Neural cell (in vitro differentiated cells): Measurements from ENCODE around the gene SLC22A23. TPM values are rescaled to one million over a fixed set of nuclear protein-coding genes. Genes with fewer than 3 reads are reported as not detected.

Source experiments
- H2AFZ ChIP-seq: fragments of 200-600, 300-800 bp; sonication (generic), shearing (Covaris generic); 2 replicates; pipeline ENCODE4 v1.6.0; 2014; ENCODE audit warnings: low read depth, mild to moderate bottlenecking, antibody characterized with exemption, low read length, moderate library complexity
- H3F3A ChIP-seq: fragments of 200-600 bp; shearing (Covaris generic); 2 replicates; pipeline ENCODE4 v1.6.1; 2016; ENCODE audit warnings: mild to moderate bottlenecking, moderate library complexity, mixed read lengths, antibody characterized with exemption, low read length; ENCODE audit not compliant: insufficient read depth, poor library complexity, severe bottlenecking
- H3K27ac ChIP-seq: fragments of 200-600, 300-800 bp; sonication (generic), shearing (Covaris generic); 2 replicates; pipeline ENCODE4 v1.5.1; 2014; ENCODE audit warnings: mild to moderate bottlenecking, low read length, moderate library complexity
- H3K27me3 ChIP-seq: fragments of 300-800, 200-600 bp; sonication (generic), shearing (Covaris generic); 2 replicates; pipeline ENCODE4 v1.6.0; 2014; ENCODE audit warnings: mild to moderate bottlenecking, low read depth, low read length, moderate library complexity; ENCODE audit not compliant: insufficient read depth
- H3K36me3 ChIP-seq: fragments of 300-800, 200-600 bp; sonication (generic), shearing (Covaris generic); 2 replicates; pipeline ENCODE4 v1.5.1; 2014; ENCODE audit warnings: mild to moderate bottlenecking, antibody characterized with exemption, low read length, moderate library complexity; ENCODE audit not compliant: insufficient read depth
- H3K4me2 ChIP-seq: fragments of 300-800, 200-600 bp; sonication (generic), shearing (Covaris generic); 2 replicates; pipeline ENCODE4 v1.6.0; 2014; ENCODE audit warnings: mild to moderate bottlenecking, low read length
- H3K4me3 ChIP-seq: fragments of 300-800, 200-600 bp; sonication (generic), shearing (Covaris generic); 2 replicates; pipeline ENCODE4 v1.5.1; 2014; ENCODE audit warnings: mild to moderate bottlenecking, low read length, moderate library complexity
- H3K79me2 ChIP-seq: fragments of 200-600 bp; shearing (Covaris generic); replicated peaks from 2 replicates; pipeline ENCODE4 v1.6.0; 2014; ENCODE audit warnings: mild to moderate bottlenecking, low read length, moderate library complexity; ENCODE audit not compliant: insufficient read depth
- H3K9ac ChIP-seq: fragments of 300-800, 200-600 bp; sonication (generic), shearing (Covaris generic); 2 replicates; pipeline ENCODE4 v1.6.1; 2016; ENCODE audit warnings: mild to moderate bottlenecking, low read length, mixed read lengths
- H3K9me2 ChIP-seq: fragments of 200-600 bp; shearing (Covaris generic); 2 replicates; pipeline ENCODE4 v1.6.1; 2016; ENCODE audit warnings: mild to moderate bottlenecking, low read length, mixed read lengths; ENCODE audit not compliant: insufficient read depth
- H3K9me3 ChIP-seq: fragments of 200-600, 300-800 bp; sonication (generic), shearing (Covaris generic); 2 replicates; pipeline ENCODE4 v1.6.1; 2016; ENCODE audit warnings: mild to moderate bottlenecking, mixed run types, low read length, moderate library complexity, mixed read lengths
- H4K20me1 ChIP-seq: fragments of 200-600 bp; shearing (Covaris generic); 2 replicates; pipeline ENCODE4 v1.6.1; 2016; ENCODE audit warnings: mild to moderate bottlenecking, mixed run types; ENCODE audit not compliant: insufficient read depth
- EP300 ChIP-seq: fragments of 450-650 bp; conservative IDR thresholded peaks from 2 replicates; pipeline ENCODE4 v1.6.1; 2014; ENCODE audit warnings: antibody characterized with exemption, mild to moderate bottlenecking, moderate library complexity; ENCODE audit not compliant: poor library complexity, severe bottlenecking
- EZH2 ChIP-seq: fragments of 200-600, 300-800 bp; shearing (Covaris generic), sonication (generic); IDR thresholded peaks from 2 replicates; pipeline ENCODE4 v1.6.1; 2014; ENCODE audit warnings: antibody characterized with exemption, low read length, borderline replicate concordance, mild to moderate bottlenecking; ENCODE audit not compliant: insufficient read depth, poor library complexity, severe bottlenecking
- MXI1 ChIP-seq: fragments of 450-650 bp; conservative IDR thresholded peaks from 2 replicates; pipeline ENCODE4 v1.6.1; 2014; ENCODE audit warnings: antibody characterized with exemption, mild to moderate bottlenecking; ENCODE audit not compliant: poor library complexity, severe bottlenecking
- POLR2AphosphoS5 ChIP-seq: IDR thresholded peaks from 2 replicates; pipeline ENCODE4 v1.6.1; 2012
- RAD21 ChIP-seq: fragments of 450-650 bp; conservative IDR thresholded peaks from 2 replicates; pipeline ENCODE4 v1.6.1; 2014; ENCODE audit warnings: antibody characterized with exemption, mild to moderate bottlenecking, moderate library complexity
- SMC3 ChIP-seq: fragments of 450-650 bp; conservative IDR thresholded peaks from 2 replicates; pipeline ENCODE4 v1.6.1; 2014; ENCODE audit warnings: antibody characterized with exemption, mild to moderate bottlenecking, moderate library complexity; ENCODE audit not compliant: poor library complexity
- TAF1 ChIP-seq: IDR thresholded peaks from 2 replicates; pipeline ENCODE4 v1.6.1; 2012; ENCODE audit warnings: low read depth
- polyA plus RNA-seq: library from polyadenylated mRNA; depleted of rRNA; stranded (reverse); fragments of >200 nt; gene quantifications from 2 replicates; pipeline ENCODE4 v1.2.3, GENCODE V29; 2014
- TF ChIP-seq, protein P1 (sequence below): IDR thresholded peaks from 2 replicates; pipeline ENCODE4 v1.6.1; 2012; ENCODE audit warnings: borderline replicate concordance
- TF ChIP-seq, protein P2 (sequence below): fragments of 450-650 bp; IDR thresholded peaks from 2 replicates; pipeline ENCODE4 v1.5.1; 2014; ENCODE audit warnings: antibody characterized with exemption, mild to moderate bottlenecking, moderate library complexity; ENCODE audit not compliant: poor library complexity, severe bottlenecking

The SLC22A23 gene
- polyA plus RNA-seq, 1 donor from 2014 or later: 8.8 TPM

DNA sequence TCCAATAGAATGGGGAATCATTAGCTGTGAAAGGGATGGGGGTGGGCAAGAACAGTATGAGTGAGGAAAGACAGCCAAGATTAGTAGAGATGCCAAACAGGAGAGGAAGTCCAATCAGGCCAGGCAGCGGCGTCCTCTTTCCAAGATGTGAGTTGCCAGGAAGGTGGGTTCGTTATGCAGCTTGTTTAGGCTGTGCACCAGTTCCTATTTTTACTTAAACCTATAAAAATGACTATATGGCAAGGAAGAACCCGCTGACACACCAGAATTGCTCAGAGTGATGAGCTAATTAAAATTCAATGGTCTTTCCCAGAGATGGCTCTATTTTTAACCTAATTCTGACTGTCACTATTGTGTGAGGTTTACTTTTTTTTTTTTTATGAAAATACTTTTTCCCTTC is 88.2 kb downstream of the SLC22A23 start (continued):
- TF ChIP-seq TAF1: no peak

DNA sequence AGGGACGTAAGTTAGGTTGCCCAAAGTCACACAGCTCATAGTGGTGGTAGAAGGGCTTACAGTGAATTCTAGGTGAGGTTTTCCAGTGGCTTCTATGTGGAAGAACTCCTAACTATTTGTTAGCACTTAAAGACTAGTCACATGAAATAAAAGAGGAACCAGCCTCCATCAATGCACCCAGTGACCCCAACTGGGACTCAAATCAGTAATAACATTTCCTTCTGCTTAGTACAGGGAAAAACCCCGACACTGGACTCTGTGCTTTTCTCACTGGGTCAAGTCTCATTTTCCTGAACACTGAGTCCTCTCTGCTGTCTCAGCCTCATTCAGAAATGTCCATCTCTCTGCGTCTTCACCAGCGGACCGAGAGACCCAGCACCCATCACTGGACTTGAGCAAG is 89.2 kb downstream of the SLC22A23 start:
- no peaks in the 10 kb centered on the region for H3K9me3 ChIP-seq
- no peak overlapping the region for H3K9ac ChIP-seq
- no peaks in the 10 kb centered on the region for H3K36me3 ChIP-seq
- H3F3A ChIP-seq: no peaks in the 10 kb centered on the region
- H3K4me3 ChIP-seq: no peak overlapping the region
- H3K79me2 ChIP-seq: no peaks in the 10 kb centered on the region
- no peaks in the 10 kb centered on the region for H3K27me3 ChIP-seq
- H3K4me2 ChIP-seq: no peak overlapping the region
- H2AFZ ChIP-seq: no peak overlapping the region
- H4K20me1 ChIP-seq: no peaks in the 10 kb centered on the region
- no peak overlapping the region for H3K27ac ChIP-seq
- no peak for TF ChIP-seq SMC3
- no peak for TF ChIP-seq EZH2
- TF ChIP-seq, protein P1, sequence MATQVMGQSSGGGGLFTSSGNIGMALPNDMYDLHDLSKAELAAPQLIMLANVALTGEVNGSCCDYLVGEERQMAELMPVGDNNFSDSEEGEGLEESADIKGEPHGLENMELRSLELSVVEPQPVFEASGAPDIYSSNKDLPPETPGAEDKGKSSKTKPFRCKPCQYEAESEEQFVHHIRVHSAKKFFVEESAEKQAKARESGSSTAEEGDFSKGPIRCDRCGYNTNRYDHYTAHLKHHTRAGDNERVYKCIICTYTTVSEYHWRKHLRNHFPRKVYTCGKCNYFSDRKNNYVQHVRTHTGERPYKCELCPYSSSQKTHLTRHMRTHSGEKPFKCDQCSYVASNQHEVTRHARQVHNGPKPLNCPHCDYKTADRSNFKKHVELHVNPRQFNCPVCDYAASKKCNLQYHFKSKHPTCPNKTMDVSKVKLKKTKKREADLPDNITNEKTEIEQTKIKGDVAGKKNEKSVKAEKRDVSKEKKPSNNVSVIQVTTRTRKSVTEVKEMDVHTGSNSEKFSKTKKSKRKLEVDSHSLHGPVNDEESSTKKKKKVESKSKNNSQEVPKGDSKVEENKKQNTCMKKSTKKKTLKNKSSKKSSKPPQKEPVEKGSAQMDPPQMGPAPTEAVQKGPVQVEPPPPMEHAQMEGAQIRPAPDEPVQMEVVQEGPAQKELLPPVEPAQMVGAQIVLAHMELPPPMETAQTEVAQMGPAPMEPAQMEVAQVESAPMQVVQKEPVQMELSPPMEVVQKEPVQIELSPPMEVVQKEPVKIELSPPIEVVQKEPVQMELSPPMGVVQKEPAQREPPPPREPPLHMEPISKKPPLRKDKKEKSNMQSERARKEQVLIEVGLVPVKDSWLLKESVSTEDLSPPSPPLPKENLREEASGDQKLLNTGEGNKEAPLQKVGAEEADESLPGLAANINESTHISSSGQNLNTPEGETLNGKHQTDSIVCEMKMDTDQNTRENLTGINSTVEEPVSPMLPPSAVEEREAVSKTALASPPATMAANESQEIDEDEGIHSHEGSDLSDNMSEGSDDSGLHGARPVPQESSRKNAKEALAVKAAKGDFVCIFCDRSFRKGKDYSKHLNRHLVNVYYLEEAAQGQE: no peak
- H3K9me2 ChIP-seq: no peaks in the 10 kb centered on the region

DNA sequence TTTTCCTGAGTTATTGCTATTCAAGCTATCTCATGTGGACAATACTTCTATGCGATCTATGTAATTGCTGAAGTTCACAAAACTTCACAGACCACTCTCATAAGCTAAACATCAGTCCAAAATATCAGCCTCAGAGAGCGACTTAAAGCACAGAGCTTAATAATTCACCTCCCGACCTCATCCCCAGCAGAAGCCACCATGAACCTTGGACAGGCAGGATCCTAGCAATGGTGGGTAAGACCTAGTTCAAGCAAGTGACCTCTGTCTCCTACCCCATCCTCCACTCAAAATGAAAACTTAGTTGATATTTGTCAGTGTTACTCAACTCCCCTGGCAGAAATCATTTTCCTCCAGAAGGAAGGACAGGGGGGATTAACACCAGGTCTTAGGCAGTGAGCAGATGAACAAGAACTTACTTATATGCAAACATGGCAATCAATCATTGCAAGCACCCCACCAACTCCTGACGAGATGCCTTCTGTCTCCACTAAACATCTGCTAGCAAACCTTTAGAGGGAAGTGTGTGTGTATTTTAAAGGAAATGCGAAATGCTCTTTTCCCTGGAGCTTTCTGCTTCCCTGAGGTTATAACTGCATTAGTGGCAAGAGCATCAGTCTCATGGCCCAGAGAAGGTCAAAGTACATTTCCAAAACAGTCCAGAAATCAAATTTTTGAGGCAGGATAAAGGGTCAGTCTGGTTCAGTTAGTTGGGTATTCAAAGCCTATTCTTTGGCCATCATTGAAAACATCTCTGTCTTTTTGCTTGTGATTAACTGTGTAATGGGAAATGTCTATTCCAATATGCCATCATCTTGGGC is 90.0 kb downstream of the SLC22A23 start:
- Histone ChIP-seq H3F3A (no peaks in the 10 kb centered on the region), H3K27ac (no peak overlapping the region), H4K20me1 (no peaks in the 10 kb centered on the region), H3K79me2 (no peaks in the 10 kb centered on the region), H3K4me3 (no peak overlapping the region), H3K36me3 (no peaks in the 10 kb centered on the region), H2AFZ (no peak overlapping the region), H3K9me3 (no peaks in the 10 kb centered on the region), H3K4me2 (no peak overlapping the region), H3K27me3 (no peaks in the 10 kb centered on the region), H3K9me2 (no peaks in the 10 kb centered on the region), H3K9ac (no peak overlapping the region)
- TF ChIP-seq RAD21 (no peak), EP300 (no peak), TAF1 (no peak), SMC3 (no peak), POLR2AphosphoS5 (no peak), EZH2 (no peak), MXI1 (no peak)
- TF ChIP-seq, protein P1: no peak
- TF ChIP-seq, protein P2, sequence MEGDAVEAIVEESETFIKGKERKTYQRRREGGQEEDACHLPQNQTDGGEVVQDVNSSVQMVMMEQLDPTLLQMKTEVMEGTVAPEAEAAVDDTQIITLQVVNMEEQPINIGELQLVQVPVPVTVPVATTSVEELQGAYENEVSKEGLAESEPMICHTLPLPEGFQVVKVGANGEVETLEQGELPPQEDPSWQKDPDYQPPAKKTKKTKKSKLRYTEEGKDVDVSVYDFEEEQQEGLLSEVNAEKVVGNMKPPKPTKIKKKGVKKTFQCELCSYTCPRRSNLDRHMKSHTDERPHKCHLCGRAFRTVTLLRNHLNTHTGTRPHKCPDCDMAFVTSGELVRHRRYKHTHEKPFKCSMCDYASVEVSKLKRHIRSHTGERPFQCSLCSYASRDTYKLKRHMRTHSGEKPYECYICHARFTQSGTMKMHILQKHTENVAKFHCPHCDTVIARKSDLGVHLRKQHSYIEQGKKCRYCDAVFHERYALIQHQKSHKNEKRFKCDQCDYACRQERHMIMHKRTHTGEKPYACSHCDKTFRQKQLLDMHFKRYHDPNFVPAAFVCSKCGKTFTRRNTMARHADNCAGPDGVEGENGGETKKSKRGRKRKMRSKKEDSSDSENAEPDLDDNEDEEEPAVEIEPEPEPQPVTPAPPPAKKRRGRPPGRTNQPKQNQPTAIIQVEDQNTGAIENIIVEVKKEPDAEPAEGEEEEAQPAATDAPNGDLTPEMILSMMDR: no peak
